GM18499 (cell line): ENCODE data around the gene PHACTR3.

Experiments
- ATAC-seq: cut with Tn5 transposase; IDR thresholded peaks from one replicate; pipeline ENCODE4 v1.9.1; 2021; ENCODE audit warnings: moderate number of reproducible peaks; ENCODE audit not compliant: insufficient read depth, unreplicated experiment

Gene PHACTR3

GRCh38 chr20:59784365-59784764 lies 180.0 kb downstream of the PHACTR3 start:
- ATAC-seq = no peak

- ATAC-seq = no peak
Observed at GRCh38 chr20:59784791-59785668, 180.7 kb downstream of the PHACTR3 start.

GRCh38 chr20:59785669-59785959 lies 181.3 kb downstream of the PHACTR3 start:
- no peak for ATAC-seq

- no peak for ATAC-seq
Observed at GRCh38 chr20:59785986-59786795, 181.9 kb downstream of the PHACTR3 start.

GRCh38 chr20:59786801-59787537 lies 182.6 kb downstream of the PHACTR3 start:
- ATAC-seq = no peak

GRCh38 chr20:59787538-59787890 lies 183.2 kb downstream of the PHACTR3 start:
- ATAC-seq = no peak

GRCh38 chr20:59788196-59788735 lies 183.9 kb downstream of the PHACTR3 start:
- ATAC-seq = no peak

- ATAC-seq = no peak
Observed at GRCh38 chr20:59788811-59789397, 184.6 kb downstream of the PHACTR3 start.

- ATAC-seq = no peak
Observed at GRCh38 chr20:59789686-59790085, 185.3 kb downstream of the PHACTR3 start.

GRCh38 chr20:59790346-59790745 lies 186.0 kb downstream of the PHACTR3 start:
- no peak for ATAC-seq

- no peak for ATAC-seq
Observed at GRCh38 chr20:59792300-59792699, 188.0 kb downstream of the PHACTR3 start.

GRCh38 chr20:59794555-59794954 lies 190.2 kb downstream of the PHACTR3 start:
- ATAC-seq = no peak

- ATAC-seq = no peak
Observed at GRCh38 chr20:59800309-59800708, 196.0 kb downstream of the PHACTR3 start.

- no peak for ATAC-seq
Observed at GRCh38 chr20:59802018-59802417, 197.7 kb downstream of the PHACTR3 start.

GRCh38 chr20:59802471-59803221 lies 198.3 kb downstream of the PHACTR3 start:
- ATAC-seq = no peak

- no peak for ATAC-seq
Observed at GRCh38 chr20:59804347-59804746, 200.0 kb downstream of the PHACTR3 start.

GRCh38 chr20:59804871-59805665 lies 200.7 kb downstream of the PHACTR3 start:
- no peak for ATAC-seq

GRCh38 chr20:59805786-59806577 lies 201.6 kb downstream of the PHACTR3 start:
- ATAC-seq = no peak
